Skeletal muscle cell (primary cell): ENCODE data around the gene KCNS3.

Source experiments
- DNase-seq: peaks from one replicate; pipeline ENCODE4 v3.0.0-alpha.2; 2010; ENCODE audit warnings: low read depth
- H3K4me3 ChIP-seq: 2 replicates; pipeline ENCODE4 v1.5.1; 2011; ENCODE audit warnings: low read depth, mild to moderate bottlenecking, control low read depth, low read length, moderate library complexity

The KCNS3 gene

DNA sequence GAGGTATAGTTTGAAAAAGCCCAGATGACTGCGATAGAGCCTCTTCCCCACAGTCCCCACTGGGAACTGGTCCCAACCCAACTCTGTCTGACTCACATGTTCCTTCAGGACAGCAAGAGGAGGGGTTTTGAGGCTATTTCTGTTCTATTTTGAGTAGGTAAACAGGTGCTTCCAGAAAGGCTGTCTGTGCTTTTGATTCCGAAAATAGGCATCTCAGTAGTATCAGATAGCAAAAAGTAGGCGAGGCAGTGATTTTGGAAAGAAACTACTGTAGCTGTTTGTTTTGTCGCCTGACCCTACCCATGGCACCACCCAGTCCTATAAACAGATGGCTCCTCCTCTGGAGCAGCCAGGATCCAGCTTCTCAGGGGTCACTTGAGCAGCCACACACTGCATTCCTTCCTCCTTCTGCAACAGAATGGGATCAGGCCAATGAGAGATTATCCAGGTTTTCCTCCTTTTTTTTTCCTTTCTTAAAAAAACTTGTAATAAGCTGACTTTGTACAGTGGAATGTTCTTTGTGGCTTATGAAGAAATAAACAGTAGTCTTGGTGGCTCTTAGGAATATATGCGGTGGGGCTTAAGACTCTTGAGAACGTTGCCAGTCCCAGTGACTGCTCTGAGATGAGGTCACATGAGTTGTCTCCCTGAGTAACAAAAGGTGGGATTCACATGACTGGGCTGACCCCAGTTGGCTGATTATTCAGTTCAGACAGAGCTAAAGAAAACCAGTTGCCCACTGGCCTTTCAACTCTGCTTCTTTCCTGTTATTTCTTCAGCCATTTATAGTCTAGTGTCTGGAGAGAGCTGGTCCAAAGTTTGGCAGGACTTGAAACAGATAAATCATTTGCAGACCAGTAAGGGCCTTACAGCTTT lies 98.6 kb downstream of the KCNS3 start:
- peak; percentile 100 for DNase-seq
- H3K4me3 ChIP-seq, result no peak overlapping the region

DNA sequence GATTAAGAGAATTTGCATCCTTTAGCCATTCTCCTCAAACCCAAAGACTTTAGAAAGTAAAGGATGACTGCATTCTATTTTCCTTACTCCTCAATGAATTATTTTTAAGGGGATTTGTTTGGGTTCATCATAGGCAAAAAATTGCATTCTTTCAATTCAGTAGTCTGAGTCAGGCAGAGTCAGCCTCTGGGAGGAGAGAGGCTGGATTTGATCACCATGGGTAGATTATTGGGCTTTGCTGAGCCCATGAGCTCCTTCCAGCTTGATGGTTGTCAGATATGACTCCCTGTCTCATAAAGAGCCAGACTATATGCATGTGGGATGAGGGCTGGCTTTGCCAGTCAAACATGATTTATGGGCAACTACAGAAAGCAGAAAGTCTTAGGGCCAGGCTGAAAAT lies 101.2 kb downstream of the KCNS3 start:
- peak; percentile 6 for DNase-seq
- H3K4me3 ChIP-seq, result no peak overlapping the region

DNA sequence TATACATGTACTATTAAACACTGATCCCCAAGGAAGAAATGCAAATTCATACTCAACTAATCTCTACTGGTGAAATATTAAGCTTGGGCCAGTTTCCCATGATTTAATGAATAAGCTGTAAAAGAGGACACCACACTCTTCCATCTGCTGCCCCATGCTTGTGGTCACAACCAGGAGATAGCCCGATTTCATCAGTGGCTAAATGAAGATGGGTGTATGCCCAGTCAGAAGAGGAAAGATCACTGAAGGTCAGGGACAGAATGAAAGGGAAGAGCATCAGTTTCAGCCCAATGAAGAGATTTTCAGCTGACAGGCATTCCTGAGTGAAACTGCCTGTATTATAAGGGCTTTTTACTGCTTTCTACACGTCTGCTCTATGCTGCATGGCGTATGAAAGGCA lies 103.5 kb downstream of the KCNS3 start:
- DNase-seq, result no peak
- H3K4me3 ChIP-seq, result no peak overlapping the region
